COLO829 (cell line): ENCODE results near the gene CCDC40.
"Not testable (repeated sequence)": the region's sequence is repeated elsewhere in the genome, so short reads cannot be mapped to it uniquely, and the experiment has no call there.

Experiments
- DNase-seq: peaks from one replicate; pipeline ENCODE4 v3.0.0; 2012; ENCODE audit warnings: low spot score

CCDC40 gene

DNA sequence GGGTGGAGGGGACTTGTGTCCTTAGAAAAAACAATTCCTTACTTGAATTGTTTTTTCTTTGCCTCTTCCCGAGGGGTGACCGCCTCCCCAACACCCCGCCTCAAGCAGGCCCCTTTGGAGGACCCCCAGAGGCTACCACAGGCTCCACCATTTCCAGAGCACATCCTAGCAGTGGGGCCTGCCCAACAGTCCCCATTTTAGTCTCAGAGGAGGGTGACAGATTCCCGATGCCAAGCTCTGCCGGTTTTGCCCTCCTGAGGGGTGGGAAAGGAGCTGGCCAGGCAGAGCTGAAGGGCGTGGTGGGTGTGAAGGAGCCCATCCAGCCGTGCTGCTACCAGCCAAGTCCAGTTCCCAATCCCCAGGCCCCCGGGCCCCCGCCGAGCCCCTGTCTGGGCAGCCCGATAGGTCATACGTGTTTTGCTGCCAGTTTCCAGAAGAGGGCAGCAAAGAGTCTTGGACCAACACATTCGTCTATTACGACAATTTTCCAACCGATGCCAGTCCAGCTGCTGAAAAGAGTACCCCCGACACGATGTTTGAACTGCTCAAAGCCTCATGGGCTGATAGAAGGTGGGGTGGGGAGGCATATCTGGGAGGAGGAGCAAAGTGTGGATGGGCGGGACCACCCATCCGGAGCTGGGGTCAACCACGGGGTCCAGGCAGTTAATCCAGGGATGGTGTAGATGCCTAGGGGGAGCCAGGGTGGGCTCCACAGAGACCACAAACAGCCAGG lies 46.1 kb downstream of the CCDC40 start:
- DNase-seq, result peak; percentile 73

DNA sequence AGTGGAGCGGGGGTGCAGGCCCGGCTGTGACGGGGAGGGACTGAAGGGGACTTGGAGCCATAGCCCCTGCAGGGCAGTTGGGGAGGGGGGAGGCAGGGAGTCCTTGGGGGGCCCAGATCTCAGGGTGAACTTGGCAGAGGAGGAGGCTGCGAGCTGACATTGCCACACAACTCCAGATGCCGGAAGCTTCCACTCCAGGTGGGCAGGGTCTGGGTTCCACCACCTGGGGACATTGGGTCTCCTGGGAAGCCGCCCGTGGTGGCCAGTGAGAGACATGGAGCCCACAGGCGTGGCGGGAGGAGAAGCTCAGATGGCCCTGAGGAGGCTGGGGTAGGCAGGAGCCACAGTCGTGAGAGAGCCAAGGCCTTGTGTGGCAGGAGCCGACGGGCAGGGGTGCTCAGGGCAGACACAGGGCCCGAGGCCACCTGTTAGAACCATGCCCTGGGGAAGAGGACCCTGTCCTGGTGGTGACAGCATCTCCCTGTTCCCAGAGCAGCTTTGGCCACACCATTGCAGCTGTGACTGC lies 46.8 kb downstream of the CCDC40 start:
- DNase-seq, result no peak

DNA sequence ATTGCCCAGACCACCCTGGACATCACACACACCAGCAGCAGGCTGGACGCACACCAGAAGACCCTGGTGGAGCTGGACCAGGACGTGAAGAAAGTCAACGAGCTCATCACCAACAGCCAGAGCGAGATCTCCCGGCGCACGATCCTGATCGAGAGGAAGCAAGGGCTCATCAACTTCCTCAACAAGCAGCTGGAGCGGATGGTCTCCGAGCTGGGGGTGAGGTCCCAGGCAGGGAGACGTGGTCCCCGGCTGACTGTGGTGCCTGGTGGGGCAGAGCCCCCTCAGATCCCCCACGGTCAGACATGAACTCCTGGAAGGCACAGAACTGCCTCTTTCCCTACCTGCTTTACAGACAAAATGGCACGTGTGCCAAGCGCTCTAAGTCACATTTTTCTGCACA lies 48.3 kb downstream of the CCDC40 start:
- DNase-seq, result no peak

DNA sequence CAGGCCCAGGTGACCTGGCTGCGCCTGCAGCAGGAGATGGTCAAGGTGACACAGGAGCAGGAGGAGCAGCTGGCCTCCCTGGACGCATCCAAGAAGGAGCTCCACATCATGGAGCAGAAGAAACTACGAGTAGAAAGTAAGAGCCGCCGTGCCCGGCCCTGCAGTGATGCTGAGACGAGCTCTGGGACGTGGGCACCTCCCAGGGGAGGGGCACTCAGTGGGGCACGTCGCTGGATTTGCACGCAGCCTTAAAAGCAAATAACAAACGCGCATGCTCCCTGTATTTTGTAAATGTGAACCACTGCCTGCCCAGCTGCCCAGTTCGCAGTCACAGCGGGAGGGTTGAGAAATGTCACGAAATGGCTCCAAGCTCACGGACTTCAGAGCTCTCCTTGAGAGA lies 49.6 kb downstream of the CCDC40 start:
- no peak for DNase-seq

DNA sequence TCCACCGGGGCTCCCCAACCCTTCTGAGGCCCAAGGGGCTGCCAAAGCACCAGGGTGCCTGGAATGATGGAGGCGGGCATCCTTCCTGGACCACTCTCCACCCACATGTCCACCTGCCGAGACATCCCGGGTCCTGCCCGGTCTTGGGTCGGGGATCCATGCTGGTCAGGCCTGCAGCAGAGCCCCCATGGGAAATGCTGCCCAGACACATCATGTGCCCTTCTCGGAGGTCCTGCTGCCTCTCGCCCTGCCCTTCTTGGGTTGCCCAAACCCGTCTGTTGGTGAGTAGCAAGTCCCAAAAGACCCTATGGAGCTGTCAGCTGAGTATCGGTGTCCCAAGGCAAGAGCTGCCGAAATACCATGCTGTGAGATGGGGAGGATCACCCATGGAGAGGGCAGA lies 50.2 kb downstream of the CCDC40 start:
- no peak for DNase-seq

DNA sequence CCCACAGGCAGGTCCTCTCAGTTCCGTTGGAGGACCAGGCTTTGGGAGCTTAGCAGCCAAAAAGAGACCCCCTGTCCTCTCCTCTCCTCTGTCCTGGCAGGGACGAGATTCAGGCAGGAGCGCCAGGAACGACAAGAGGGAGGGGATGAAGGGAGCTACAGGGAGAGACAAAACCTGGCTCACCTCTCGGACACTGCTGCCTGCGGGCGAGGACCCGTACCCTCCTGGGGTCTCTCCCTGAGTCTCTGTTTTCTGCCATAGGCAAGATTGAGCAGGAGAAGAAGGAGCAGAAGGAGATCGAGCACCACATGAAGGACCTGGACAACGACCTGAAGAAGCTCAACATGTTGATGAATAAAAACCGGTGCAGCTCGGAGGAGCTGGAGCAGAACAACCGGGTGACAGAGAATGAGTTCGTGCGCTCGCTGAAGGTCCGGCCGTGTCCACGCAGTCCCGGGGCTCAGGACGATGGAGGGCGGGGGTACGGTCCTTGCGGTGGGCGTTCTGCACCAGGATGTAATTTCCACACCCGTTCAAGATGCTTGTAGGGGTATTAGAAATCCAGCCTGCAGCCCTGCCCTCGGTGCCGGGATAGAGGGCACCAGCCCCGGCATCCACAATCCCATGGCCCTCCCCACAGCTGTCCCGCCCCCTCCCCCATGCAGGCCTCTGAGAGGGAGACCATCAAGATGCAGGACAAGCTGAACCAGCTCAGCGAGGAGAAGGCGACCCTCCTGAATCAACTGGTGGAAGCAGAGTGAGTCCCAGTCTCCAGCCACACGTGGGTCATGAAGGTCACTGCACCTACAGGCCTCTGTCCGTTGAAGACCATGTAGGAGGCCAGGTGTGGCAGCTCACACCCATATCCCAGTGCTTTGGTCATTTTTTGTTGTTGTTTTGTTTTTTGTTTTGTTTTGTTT lies 51.2 kb downstream of the CCDC40 start:
- DNase-seq, result no peak

DNA sequence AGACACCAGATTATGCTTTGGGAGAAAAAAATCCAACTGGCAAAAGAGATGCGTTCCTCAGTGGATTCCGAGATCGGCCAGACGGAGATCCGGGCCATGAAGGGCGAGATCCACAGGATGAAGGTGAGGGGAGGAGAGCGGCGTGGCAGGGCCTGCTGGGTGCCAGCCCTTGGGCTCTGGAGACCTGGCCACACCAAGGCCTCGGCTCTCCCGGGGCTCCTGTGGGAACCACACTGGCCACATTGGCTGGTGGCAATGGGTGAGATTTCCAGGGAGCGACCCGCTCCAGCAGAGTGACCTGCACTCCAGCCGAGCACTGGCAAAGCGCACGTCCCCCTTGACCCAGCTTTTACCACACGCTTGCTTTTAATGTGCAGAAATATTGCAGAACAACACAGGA lies 53.3 kb downstream of the CCDC40 start:
- no peak for DNase-seq

DNA sequence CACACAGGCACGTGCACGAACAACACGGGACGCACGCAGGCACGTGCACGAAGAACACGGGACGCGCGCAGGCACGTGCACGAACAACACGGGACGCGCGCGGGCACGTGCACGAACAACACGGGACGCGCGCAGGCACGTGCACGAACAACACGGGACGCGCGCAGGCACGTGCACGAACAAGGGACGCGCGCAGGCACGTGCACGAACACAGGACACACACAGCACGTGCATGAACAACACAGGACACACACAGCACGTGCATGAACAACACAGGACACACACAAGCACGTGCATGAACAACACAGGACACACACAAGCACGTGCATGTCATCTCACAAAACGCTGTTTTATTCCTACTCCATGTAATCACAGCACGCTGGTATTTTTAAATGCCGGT lies 53.7 kb downstream of the CCDC40 start:
- not testable (repeated sequence) for DNase-seq

DNA sequence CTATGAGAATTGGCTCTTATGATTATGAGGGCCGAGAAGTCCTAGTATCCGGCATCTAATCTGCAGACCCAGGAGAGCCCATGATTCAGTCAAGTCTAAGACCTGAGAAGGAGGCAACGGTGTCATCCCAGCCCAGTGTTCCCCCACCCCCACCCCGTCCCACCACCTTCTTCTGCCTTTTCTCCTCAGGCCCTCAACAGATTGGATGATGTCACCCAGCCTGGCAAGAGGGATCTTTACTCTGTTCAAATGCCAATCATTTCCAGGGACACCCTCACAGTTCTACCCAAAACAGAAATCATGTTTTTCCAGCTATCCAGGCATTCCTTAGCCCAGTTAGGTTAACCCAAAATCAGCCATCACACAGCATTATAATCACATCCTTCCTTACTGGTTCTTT lies 54.9 kb downstream of the CCDC40 start:
- no peak for DNase-seq

DNA sequence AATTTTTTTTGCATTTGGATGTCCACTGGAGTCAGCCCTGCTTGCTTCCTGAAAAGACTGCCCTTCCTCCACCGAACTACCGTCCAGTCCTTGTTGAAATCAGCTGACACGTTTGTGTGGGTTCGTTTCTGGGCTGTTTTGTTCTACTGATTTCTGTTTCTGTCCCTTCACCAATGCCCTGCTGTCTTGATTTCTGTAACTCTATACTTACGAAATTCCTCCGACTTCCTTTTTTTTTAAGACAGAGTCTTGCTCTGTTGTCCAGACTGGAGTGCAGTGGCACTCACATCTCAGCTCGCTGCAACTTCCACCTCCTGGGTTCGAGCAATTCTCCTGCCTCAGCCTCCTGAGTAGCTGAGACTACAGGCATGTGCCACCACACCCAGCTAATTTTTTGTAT lies 56.5 kb downstream of the CCDC40 start:
- DNase-seq, result no peak

DNA sequence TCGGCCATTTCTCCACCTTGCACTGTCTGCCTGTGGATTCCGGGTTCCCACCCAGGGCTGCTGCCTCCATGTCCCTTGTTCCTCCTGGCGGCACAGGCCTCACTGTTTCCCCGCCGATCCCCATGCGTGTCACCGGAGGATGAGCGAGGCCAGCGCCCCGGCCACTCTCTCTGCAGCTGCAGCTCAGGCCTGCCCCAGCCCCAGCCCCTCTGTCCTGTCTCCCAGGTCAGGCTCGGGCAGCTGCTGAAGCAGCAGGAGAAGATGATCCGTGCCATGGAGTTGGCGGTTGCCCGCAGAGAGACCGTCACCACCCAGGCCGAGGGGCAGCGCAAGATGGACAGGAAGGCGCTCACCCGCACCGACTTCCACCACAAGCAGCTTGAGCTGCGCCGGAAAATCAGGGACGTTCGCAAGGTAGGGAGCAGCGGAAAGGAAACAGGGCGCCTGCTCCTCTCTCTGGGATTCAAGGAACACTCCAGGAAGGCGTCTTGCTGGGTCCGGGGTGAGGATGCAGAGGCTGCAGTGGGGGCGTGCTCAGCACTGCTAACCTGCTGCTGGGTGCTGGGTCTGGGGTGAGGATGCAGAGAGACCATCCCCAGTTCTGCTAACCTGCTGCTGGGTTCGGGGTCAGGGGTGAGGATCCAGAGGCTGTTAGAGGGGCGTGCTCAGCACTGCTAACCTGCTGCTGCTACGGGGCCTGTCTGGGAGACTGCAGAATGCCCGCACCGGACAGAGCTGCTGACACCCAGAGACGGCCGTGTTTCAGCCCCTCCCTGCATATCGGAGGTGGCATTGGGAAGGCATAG lies 58.8 kb downstream of the CCDC40 start:
- no peak for DNase-seq

DNA sequence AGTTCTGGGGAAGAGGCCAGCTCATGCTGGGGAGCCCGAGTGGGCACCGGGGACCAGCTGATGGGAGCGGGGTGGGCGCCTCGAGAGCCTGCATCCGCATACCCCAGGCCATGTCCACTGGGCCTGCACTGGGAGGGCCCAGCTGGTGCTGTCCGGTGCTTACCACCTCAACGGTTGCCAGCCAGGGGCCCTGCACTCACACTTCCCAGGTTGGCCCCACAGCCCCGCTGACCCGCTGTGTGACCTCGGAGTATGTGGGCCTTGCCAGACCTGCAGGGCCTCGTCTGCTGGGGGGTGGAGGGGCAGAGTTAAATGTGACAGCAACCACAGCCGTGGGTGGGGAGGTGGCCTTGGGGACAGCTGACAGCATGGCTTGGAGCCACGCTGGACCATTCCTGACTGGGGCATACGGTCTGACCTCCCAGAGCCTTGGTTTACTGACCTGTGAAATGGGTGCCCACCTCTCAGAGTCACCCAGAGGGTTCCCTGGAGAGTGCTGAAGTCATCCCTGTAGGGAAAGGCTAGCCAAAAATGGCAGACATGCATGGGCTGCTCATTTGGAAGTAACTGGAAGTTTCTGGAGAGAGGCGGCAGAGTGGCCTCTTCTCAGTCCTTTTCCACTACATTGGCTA lies 59.5 kb downstream of the CCDC40 start:
- no peak for DNase-seq

DNA sequence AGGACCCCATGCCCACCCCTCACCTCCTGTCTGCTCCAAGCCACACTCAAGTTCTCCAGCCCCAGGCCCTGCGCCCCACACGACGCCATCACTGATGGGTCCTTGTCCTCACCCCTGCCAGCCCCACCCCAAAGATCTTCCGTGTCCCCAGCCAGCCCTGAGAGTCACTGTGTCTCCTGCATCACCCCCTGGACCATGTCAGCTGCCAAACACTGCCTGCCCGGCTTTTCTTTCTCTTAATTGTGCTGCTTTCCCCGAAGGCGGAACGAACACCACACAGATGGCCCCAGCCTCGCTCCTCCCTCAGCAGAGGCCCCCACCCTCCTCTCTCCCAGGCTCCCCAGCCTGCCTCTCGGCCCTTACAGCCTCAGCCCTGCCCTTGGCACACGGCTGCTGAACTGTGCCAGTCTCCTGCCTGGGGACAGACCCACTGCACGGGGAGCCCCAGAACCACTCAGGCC lies 60.1 kb downstream of the CCDC40 start:
- no peak for DNase-seq

DNA sequence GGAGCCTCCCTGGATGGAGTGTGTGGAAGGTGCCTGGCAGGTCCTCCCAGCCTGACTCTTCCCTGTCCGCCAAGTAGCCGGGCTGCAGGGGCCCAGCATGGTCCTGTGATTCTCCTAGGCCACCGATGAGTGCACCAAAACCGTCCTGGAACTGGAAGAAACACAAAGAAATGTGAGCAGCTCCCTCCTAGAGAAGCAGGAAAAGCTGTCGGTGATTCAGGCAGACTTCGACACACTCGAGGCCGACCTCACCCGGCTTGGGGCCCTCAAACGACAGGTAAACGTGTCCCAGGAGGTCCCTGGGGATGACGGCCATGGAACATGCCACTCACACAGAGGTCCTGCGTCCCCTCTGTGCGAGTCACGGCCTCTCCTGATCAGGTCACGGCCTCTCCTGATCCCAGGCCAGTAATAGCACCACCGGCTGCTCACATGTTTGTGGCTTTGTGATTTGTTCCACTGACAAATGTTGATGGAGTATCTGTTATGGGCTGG lies 60.7 kb downstream of the CCDC40 start:
- DNase-seq, result no peak

DNA sequence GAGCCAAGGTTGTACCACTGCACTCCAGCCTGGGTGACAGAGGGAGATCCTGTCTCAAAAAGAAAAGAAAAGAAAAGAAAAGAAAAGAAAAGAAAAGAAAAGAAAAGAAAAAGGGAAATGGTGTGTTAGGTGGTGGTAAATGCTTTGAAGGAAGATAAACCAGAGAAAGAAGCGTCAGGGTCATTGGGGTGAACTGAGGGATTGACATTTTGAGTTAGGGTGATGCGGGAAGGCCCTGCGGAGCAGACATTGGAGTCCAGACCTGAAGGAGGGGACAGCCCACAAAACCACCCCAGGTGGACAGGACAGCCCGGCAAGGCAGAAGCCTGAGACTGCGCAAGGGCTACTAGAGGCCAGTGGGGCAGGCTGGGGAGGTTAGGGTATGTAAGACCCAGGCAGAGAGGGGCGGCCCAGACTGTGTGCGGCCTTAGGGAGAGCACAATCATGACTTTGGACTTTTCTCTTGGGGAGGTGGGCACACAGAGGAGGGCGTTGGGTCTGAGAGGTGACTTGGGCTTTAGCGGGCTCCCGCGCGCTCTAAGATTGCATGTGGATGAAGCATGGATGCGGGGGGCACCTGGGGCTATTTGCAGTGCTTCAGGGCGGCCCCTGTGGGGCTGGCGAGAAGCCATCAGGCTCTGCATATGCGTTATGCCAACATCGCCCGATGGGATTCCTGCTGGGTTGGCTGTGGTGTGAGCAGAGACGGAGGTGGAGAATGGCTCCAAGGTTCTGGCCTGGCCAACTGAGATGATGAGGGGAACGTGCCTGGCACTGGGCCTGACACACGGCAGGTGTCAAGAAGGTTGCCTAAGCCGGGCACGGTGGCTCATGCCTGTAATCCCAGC lies 61.6 kb downstream of the CCDC40 start:
- no peak for DNase-seq

DNA sequence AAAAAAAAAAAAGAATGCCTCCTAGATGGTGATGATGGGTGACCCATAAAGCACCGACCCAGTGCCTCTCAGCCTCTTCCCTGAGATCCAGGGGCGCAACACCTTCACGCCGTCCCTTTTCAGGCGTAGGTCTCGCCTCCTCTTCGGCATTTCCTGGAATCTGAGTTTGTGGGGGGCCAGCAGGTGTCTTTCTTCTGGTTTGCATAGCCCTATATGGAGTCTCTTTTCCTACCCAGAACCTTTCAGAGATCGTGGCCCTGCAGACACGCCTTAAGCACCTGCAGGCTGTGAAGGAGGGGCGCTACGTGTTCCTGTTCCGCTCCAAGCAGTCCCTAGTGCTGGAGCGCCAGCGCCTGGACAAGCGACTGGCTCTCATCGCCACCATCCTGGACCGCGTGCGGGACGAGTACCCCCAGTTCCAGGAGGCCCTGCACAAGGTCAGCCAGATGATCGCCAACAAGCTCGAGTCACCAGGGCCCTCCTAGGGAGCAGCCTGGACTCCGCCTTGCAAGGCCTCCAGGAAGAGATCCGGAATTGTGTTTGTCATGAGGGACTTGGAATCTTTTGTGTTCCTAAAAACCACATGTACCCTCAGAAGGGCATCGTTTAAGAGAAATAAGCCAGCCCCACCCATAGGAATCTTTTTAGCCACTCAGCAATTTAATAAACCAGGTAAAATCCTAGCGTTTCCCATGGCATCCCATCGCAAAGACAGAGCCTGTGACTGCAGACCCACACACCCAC lies 63.0 kb downstream of the CCDC40 start:
- DNase-seq, result no peak

DNA sequence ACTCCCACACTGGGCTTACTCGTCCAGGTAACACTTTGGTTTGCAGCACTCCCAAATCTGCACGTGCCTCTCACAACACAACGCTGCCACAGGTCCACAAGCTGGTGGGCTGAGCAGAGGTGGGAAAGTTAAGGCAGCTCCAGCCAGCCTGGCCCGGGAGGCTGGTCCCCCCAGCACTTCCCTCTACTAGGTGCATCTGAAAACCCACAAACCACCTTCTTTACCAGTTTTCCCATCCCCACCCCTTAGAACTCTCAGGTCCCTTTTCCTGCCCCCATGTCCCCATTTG lies 63.5 kb downstream of the CCDC40 start:
- DNase-seq, result no peak

DNA sequence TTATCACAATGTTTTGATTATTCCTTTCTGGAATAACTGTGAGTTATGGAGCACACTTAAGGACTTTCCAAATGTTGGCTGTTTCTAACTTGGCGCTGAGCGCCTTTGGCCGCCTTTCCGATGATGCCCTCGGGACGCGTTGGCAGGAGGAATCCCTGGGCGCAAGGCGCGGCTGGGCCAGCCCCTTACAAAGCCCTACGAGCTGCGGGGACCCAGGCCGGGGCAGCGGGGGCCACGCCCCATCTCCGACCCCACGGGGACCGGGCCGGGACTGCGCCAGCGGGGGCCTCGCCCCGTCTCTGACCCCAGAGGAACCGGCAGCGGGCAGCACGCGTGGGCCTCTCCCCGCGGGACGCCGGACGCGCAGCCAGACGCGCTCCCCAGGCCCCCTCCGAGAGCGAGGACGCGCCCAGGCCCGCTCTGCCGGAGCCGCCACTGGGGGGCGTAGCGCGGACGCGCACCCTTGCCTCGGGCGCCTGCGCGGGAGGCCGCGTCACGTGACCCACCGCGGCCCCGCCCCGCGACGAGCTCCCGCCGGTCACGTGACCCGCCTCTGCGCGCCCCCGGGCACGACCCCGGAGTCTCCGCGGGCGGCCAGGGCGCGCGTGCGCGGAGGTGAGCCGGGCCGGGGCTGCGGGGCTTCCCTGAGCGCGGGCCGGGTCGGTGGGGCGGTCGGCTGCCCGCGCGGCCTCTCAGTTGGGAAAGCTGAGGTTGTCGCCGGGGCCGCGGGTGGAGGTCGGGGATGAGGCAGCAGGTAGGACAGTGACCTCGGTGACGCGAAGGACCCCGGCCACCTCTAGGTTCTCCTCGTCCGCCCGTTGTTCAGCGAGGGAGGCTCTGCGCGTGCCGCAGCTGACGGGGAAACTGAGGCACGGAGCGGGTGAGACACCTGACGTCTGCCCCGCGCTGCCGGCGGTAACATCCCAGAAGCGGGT lies 64.8 kb downstream of the CCDC40 start, which contains the start of gene GAA:
TSS of gene GAA (plus strand) at position 571 of the 935 bp plus-strand sequence. CDS start 3,006 bp downstream, outside the sequence.
- DNase-seq, result peak; percentile 80
